GM12872 (cell line): ENCODE measurements around the gene SCN5A.
A peak's percentile ranks its signal among the peaks of the same experiment; 100 is the strongest.

Source experiments
- TF ChIP-seq, protein P1 (sequence below): IDR thresholded peaks from 3 replicates; pipeline ENCODE4 v1.5.1; 2011; ENCODE audit warnings: low read depth, mild to moderate bottlenecking, low read length, moderate library complexity; ENCODE audit not compliant: insufficient read depth

The SCN5A gene

DNA sequence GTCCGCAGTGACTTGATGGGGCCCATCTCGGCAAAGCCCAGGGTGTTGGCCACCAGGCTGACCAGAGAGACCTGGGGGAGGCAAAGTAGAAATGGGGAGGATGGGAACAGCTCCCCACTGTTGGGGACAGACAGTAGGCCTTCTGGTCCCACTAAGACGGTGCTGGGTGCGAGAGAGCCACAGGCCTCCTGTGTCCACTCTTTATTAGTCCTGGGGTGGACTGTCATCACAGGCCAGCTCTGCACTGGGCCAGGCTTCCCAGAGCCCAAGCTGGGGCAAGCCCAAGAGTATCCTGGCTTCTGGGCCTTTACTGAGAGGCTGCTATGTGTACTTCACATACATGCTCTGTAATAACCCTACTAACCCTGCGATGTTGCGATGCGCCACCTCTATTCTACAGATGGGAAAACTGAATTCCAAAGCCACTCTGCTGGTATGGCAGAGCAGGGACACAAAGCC, 87.0 kb downstream of the SCN5A start:
- TF ChIP-seq, protein P1, sequence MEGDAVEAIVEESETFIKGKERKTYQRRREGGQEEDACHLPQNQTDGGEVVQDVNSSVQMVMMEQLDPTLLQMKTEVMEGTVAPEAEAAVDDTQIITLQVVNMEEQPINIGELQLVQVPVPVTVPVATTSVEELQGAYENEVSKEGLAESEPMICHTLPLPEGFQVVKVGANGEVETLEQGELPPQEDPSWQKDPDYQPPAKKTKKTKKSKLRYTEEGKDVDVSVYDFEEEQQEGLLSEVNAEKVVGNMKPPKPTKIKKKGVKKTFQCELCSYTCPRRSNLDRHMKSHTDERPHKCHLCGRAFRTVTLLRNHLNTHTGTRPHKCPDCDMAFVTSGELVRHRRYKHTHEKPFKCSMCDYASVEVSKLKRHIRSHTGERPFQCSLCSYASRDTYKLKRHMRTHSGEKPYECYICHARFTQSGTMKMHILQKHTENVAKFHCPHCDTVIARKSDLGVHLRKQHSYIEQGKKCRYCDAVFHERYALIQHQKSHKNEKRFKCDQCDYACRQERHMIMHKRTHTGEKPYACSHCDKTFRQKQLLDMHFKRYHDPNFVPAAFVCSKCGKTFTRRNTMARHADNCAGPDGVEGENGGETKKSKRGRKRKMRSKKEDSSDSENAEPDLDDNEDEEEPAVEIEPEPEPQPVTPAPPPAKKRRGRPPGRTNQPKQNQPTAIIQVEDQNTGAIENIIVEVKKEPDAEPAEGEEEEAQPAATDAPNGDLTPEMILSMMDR: no peak

DNA sequence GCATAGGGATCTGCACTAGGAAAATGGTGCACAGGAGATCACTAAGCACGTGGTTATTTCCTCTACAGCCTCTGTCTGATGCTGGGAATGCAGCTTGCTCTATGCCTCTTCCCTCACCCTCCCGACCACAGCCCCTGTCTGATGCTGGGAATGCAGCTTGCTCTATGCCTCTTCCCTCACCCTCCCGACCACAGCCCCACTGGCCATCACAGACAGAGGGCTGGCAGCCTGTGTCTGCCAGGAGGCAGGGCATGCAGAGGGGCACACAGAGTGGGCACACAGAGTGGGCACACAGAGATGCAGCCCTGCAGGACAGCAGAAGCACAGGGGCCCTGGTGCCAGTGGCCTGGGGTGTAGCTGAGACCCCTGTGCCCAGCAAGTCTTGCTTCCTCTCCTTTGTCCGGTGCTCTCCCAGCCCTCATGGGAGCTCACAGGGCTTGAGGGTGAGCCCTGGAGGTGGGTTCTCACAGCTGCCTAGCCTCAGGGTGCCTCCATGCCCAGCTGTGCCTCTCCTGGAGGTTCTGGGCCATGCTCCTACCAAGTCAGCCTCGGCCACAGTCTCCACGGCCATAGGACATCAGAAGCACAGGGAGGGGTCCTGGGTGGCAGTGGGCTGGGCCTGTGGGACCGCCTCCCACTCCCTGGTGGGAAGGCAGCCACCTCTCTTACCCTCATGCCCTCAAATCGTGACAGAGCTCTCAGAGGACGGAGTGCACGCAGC, 87.6 kb downstream of the SCN5A start:
- TF ChIP-seq, protein P1: no peak

DNA sequence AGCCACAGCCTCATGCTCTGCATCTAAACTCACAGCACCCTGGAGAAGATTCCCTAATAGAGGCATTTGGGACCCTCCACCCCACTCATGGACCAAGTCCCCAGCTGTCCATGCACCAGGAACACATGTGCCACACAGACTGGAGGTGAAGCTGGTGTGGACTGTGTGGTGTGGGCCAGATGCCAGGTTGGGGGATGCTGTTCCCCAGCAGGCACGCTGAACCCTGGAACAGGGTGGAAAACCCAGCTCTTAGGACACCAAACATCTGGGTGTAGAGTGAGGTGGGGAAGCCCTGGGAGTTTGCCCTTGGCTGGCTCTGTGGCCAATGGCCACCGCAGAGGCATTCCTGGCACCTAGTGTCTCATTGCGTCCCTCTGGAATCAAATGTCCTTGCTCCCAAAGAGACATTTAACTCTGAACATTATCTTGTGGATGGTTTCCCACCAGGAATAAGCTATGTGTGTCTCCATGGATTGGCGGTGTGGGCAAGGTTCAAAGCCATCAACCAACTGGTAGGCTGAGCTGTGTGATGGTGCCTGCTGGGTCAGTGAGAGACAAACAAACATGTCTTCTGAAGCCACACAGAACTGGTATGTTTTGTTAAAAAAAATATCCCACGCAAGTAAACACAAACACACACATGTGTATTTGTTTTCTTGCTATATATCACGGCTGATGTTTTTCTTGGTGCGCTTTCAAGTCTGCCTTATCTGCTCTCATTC, 88.3 kb downstream of the SCN5A start:
- TF ChIP-seq, protein P1: no peak

DNA sequence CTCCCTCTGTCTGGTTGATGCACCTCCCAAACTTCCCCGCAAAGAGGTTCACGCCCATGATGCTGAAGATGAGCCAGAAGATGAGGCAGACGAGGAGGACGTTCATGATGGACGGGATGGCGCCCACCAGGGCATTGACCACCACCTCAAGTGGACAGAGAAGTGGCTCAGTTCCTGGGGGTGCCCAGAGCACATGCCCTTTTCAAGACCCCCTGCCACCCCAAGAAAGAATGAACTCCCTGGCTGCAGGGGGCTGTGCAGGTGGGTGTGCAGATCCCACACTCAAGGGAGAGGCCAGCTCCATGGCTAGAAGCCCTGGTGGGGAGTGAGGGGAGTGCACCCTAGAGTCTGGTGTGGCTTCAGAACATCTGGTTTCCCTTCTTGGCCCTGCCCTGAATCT, 89.2 kb downstream of the SCN5A start:
- TF ChIP-seq, protein P1: peak; percentile 46; the same call in 2 of the 3 replicates

DNA sequence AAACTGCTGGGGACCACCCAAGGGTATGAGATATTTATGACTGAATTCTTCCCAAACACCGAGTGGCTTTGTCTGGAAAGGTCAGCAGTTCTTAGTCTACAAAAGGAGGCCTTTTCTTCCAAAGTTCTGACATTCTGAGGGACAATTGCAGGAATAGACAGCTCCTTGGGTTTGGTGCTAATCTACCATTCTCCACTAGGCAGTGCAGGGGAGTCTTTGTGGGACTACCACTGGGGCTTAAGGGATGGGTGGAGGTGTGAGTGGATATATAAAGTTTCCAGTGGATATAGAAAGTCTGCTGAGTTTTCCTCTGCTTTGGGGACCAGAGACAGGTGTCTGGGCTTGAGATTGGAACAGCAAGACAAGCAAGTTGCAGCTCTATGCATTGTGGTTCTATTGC, 90.6 kb downstream of the SCN5A start:
- TF ChIP-seq, protein P1: no peak

DNA sequence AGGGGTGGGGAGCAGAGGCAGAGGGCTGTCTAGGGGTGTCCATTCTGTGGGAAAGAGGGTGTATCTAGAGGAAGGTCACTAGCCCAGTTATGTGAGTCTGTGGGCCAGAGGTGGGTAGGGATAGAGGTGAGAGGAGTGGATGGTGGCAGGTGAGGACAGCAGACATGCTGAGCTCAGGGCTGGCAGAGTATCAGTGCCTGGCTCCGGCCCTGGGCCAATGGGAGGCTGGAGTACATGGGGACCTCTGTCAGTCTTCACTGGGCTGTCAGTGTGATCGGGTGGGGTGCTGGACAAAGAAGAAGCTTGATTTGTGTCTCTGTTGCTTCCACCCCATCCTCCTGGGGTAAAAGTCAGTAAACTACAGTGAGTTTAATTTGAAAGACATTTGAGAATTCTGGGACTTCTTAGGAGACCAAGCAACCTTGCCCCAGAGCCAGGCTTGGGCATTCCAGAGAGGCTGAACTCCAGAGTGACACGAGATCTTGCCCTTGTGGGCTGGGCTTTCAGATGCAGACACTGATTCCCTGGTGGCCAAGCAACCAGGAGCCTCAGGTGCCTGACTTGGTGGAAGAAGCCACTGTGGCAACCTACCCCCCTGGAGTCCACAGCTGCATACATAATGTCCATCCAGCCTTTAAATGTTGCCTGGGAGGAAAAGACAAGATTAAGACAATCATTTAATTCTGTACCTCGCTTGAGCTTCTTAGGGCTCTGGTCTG, 92.7 kb downstream of the SCN5A start:
- TF ChIP-seq, protein P1: no peak

DNA sequence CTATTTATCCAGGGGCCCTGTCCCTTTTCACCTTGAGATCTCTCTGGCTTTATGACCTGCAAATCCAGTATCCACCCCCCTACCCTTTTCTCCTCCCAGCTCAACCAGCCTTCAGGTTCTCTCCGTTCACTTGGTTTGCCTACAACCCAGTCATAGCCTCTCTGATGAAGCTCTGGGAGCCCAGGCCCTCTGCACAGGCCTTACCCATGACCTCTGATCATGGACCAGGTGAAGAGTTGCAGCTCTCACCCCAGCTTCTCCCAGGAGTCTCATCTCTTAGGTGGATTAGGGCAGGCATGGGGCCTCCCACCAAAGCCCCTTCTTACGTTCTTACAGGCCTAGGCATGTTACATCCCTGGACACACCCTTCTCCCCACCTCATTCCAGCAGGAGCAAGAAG, 93.6 kb downstream of the SCN5A start:
- TF ChIP-seq, protein P1: no peak
